Measurements from ENCODE around the gene SEC14L5.

DNA sequence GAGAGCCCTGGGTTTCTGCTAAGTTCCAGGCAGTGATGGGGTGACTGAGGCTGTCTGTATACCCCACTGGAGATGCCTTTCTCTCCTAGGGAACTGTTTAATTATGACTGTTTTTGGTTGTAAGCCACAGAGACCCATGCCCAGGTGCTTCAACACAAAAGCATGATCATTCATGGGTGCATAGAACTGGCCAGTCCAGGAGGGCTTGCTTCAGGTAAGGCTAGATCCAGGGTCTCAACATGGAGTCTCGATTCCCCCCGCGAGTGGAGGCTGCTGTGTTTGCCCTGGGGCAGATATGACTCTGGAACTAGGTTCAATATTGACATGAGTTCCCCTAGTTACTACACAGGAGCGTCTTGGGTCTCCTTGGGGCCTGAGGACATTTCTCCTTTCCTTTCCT lies 57.8 kb downstream of the SEC14L5 start:
- TF ChIP-seq EZH2 (IDR thresholded peaks at IDR 0.05; ENCODE audit: borderline replicate concordance, insufficient read depth, low read length, poor library complexity, severe bottlenecking) (no peak), POLR2AphosphoS5 (IDR thresholded peaks at IDR 0.05) (no peak), TAF1 (IDR thresholded peaks at IDR 0.05; ENCODE audit: low read depth) (no peak), SMC3 (conservative IDR thresholded peaks at IDR 0.05; ENCODE audit: poor library complexity) (no peak), MXI1 (conservative IDR thresholded peaks at IDR 0.05; ENCODE audit: poor library complexity, severe bottlenecking) (no peak), EP300 (conservative IDR thresholded peaks at IDR 0.05; ENCODE audit: poor library complexity, severe bottlenecking) (no peak)
- TF ChIP-seq, protein P1, sequence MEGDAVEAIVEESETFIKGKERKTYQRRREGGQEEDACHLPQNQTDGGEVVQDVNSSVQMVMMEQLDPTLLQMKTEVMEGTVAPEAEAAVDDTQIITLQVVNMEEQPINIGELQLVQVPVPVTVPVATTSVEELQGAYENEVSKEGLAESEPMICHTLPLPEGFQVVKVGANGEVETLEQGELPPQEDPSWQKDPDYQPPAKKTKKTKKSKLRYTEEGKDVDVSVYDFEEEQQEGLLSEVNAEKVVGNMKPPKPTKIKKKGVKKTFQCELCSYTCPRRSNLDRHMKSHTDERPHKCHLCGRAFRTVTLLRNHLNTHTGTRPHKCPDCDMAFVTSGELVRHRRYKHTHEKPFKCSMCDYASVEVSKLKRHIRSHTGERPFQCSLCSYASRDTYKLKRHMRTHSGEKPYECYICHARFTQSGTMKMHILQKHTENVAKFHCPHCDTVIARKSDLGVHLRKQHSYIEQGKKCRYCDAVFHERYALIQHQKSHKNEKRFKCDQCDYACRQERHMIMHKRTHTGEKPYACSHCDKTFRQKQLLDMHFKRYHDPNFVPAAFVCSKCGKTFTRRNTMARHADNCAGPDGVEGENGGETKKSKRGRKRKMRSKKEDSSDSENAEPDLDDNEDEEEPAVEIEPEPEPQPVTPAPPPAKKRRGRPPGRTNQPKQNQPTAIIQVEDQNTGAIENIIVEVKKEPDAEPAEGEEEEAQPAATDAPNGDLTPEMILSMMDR (IDR thresholded peaks at IDR 0.05; ENCODE audit: poor library complexity, severe bottlenecking), result no peak
- TF ChIP-seq, protein P2, sequence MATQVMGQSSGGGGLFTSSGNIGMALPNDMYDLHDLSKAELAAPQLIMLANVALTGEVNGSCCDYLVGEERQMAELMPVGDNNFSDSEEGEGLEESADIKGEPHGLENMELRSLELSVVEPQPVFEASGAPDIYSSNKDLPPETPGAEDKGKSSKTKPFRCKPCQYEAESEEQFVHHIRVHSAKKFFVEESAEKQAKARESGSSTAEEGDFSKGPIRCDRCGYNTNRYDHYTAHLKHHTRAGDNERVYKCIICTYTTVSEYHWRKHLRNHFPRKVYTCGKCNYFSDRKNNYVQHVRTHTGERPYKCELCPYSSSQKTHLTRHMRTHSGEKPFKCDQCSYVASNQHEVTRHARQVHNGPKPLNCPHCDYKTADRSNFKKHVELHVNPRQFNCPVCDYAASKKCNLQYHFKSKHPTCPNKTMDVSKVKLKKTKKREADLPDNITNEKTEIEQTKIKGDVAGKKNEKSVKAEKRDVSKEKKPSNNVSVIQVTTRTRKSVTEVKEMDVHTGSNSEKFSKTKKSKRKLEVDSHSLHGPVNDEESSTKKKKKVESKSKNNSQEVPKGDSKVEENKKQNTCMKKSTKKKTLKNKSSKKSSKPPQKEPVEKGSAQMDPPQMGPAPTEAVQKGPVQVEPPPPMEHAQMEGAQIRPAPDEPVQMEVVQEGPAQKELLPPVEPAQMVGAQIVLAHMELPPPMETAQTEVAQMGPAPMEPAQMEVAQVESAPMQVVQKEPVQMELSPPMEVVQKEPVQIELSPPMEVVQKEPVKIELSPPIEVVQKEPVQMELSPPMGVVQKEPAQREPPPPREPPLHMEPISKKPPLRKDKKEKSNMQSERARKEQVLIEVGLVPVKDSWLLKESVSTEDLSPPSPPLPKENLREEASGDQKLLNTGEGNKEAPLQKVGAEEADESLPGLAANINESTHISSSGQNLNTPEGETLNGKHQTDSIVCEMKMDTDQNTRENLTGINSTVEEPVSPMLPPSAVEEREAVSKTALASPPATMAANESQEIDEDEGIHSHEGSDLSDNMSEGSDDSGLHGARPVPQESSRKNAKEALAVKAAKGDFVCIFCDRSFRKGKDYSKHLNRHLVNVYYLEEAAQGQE (IDR thresholded peaks at IDR 0.05; ENCODE audit: borderline replicate concordance), result no peak

All from neural cell (in vitro differentiated cells).